HG03460 (cell line): ENCODE data around the gene GATAD1.
"Not testable (repeated sequence)": the region's sequence is repeated elsewhere in the genome, so short reads cannot be mapped to it uniquely, and the experiment has no call there.

ENCODE experiments used
- ATAC-seq: cut with Tn5 transposase; IDR thresholded peaks from one replicate; pipeline ENCODE4 v1.9.1; 2021; ENCODE audit not compliant: unreplicated experiment

The GATAD1 gene

DNA sequence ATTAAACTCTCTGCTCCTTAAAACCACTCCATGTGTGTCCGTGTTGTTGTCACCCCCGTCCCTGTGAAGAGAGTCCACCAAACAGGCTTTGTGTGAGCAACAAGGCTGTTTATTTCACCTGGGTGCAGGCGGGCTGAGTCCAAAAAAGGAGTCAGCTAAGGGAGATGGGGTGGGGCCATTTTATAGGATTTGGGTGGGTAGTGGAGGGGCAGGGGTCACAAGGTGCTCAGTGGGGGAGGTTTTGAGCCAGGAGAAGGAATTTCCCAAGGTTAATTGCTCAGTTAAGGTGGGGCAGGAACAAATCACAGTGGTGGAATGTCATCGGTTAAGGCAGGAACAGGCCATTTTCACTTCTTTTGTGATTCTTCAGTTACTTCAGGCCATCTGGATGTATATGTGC lies 31.9 kb downstream of the GATAD1 start:
- ATAC-seq = not testable (repeated sequence)

GRCh38 chr7:92483624-92484023 lies 36.3 kb downstream of the GATAD1 start:
- ATAC-seq = not testable (repeated sequence)

DNA sequence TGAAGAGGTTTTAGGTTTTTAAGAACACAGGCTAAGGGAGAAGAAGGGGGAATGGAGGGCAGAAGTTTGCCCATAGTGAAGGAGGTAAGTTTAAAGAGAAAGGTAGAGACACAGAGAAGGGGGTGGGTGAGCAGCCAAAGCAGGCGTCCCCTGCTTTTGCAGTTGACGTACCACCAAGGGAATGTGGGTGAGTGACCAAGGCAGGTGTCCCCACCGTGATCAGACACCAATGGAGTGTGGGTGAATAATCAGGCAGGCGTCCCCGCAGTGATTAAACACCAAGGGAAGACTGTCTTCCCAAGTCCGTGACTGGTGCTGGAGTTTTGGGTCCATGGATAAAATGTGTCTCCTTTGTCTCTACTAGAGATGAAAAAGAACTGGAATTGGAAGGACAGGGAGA lies 36.9 kb downstream of the GATAD1 start:
- not testable (repeated sequence) for ATAC-seq

DNA sequence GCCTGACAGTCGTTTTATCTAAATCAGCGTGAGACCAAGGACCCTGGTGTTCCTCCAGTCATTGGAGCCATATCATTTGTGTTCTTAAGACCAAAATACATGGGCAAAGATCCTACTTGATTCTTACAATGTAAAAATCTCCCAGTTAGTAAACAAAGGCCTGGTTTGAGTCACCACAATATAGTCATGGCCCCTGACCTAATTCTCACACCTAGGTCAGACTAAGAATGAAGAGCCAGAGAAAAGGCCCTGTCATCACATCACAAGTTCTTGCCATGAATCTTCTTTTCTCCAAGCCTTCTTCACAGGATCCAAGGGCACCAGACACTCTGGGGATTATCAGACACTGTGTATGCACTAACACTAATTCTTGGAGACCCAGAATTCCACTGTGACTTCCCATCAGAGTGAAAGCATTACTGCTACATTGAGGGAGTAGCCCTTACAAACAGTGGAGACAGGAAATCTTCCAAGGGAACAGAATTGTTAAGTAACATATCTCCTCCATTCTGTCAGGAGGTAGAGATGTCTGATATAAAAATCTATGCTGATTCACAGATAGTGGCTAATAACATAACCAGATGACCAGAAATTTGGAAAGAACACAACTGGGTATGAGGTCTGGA lies 38.1 kb downstream of the GATAD1 start:
- no peak for ATAC-seq

- ATAC-seq = no peak
Observed at GRCh38 chr7:92485974-92486373, 38.7 kb downstream of the GATAD1 start.

GRCh38 chr7:92487804-92488203 lies 40.5 kb downstream of the GATAD1 start:
- no peak for ATAC-seq

DNA sequence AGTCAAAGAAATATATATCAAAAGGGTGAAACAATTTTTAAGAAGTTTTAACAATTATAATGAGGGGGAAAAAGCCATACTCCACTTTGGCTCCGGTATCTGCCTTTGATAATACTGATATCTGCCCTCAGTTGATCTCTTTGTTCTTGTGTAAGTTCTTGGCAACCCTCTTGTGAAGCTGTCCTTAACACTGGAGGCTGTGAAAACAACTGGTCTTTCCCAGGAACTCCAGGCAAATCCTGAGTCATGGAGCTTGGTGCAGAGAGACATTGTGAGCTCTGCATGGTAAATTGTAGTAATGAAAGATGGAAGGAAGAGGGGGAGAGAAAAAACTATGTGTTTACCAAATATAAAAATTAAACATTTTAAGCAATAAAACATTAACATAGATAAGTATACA lies 42.4 kb downstream of the GATAD1 start:
- no peak for ATAC-seq

- no peak for ATAC-seq
Observed at GRCh38 chr7:92496876-92497275, 49.6 kb downstream of the GATAD1 start.

DNA sequence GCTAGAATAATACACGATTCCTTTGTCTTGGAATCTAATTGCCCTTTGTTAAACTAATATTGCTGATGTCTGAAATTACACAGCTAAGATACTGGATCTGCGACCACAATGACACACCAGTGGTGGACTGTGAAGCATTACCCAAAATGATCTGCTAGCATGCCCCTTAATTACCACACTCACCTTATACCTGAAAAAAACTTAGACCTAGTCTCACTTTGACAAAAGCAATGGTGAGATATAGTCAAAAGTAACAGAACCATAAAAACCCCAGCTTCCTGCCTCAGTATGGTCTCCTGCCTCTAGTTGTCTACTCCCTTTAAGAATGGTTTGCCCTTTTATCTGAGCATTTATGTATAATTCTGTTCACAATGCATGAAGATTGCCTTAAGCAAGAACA lies 51.3 kb downstream of the GATAD1 start:
- no peak for ATAC-seq

DNA sequence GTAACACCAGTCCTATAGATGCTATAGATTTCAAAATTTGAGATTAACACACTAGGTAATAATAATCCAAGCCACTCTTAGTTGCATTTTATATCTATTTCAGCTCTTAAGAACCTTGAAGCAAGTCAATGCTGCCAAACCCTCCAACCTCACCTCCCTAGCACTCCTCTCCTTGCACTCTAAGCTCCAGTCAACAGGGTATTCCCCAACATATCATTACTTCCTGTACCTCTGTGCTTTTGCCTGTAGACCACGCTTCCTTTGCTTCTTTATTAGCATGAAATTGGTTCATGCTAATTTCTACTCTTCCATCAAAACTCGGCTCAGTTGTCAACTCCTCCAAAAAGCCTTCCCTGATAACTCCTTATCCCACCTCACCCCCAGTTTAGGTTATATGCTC lies 56.5 kb downstream of the GATAD1 start:
- ATAC-seq = no peak

DNA sequence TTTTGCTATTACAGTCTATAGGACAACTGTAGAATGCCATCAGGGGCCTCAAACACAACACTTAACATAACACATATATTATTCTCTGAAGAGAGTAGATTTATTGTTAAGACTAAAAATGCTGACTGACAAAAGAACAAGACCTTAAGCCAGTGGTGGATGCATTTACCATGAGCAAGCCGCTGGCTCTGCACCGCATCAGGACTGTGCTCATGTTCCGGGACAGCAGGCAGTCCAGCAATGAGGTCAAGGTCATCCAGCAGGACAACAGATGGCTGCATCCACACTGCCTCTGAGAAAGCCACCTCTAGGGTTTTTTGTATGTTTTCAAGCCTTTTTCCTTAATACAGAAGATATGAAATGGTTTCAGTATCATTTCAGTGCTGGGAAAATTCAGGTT lies 57.3 kb downstream of the GATAD1 start:
- ATAC-seq = no peak

DNA sequence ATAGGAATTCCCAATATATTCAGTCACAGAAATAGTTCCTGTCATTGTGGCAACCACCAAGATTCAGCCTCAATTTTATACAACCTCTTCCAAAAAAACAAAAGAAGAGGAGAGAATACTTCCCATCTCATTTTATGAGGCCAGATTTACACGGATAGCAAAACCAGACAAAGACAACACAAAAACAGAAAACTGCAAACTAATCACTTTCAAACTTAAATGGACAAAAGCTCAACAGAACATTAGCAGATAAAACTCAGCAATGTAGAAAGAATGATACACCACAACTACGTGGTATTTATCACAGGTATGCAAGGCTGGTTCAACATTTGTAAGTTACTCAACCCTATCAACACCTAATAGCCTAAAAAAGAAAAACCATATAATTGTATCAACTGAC lies 59.1 kb downstream of the GATAD1 start:
- no peak for ATAC-seq

- ATAC-seq = no peak
Observed at GRCh38 chr7:92508946-92509345, 61.7 kb downstream of the GATAD1 start.
